Liver (tissue), 9 donors: ENCODE measurements around the gene URGCP. TPM values are rescaled to one million over a fixed set of nuclear protein-coding genes. Genes with fewer than 3 reads are reported as not detected.

Experiments used
- DNase-seq: peaks from one replicate; pipeline ENCODE4 v3.0.0-alpha.2; 2017; ENCODE audit warnings: low spot score
- H3K27ac ChIP-seq, 2 donors: one replicate each; pipeline ENCODE4 v1.7.0; 2013; ENCODE audit warnings: inconsistent platforms in 2 of 2, low read length in 2 of 2, control low read depth in 1 of 2, low read depth in 1 of 2, mild to moderate bottlenecking in 1 of 2
- H3K27me3 ChIP-seq, 4 donors: one replicate each; pipeline versions ENCODE4 v1.6.1 to v1.7.0; 2013; ENCODE audit warnings: low read length in 3 of 4, inconsistent platforms in 1 of 4, mild to moderate bottlenecking in 1 of 4, moderate library complexity in 1 of 4; ENCODE audit not compliant: control insufficient read depth in 4 of 4, insufficient read depth in 4 of 4
- H3K36me3 ChIP-seq, 4 donors: one replicate each; pipeline versions ENCODE4 v1.6.1 to v1.7.0; 2013; ENCODE audit warnings: low read length in 3 of 4, mild to moderate bottlenecking in 3 of 4, low read depth in 1 of 4, moderate library complexity in 1 of 4; ENCODE audit not compliant: control insufficient read depth in 4 of 4, insufficient read depth in 3 of 4
- H3K4me1 ChIP-seq, 4 donors: one replicate each; pipeline versions ENCODE4 v1.6.1 to v1.7.0; 2013; ENCODE audit warnings: low read length in 3 of 4, mild to moderate bottlenecking in 3 of 4, moderate library complexity in 1 of 4; ENCODE audit not compliant: control insufficient read depth in 4 of 4, insufficient read depth in 4 of 4
- H3K4me3 ChIP-seq, 3 donors: one replicate each; pipeline versions ENCODE4 v1.6.1 to v1.7.0; 2013; ENCODE audit warnings: low read length in 3 of 3, control low read depth in 1 of 3, low read depth in 1 of 3, mild to moderate bottlenecking in 1 of 3
- H3K9ac ChIP-seq, 2 donors: one replicate each; pipeline ENCODE4 v1.7.0; 2013; ENCODE audit warnings: low read length in 2 of 2, mild to moderate bottlenecking in 2 of 2, moderate library complexity in 2 of 2, control low read depth in 1 of 2, low read depth in 1 of 2
- H3K9me3 ChIP-seq, 4 donors: one replicate each; pipeline versions ENCODE4 v1.6.1 to v1.7.0; 2013; ENCODE audit warnings: low read length in 3 of 4; ENCODE audit not compliant: control insufficient read depth in 4 of 4
- EGR1 ChIP-seq, 2 donors: IDR thresholded peaks; 2 replicates each; pipeline ENCODE4 v1.6.1; 2016 to 2018; ENCODE audit warnings: antibody characterized with exemption in 2 of 2, low read depth in 2 of 2
- FOXA1 ChIP-seq: IDR thresholded peaks from 2 replicates; pipeline ENCODE4 v1.6.1; 2016; ENCODE audit warnings: antibody characterized with exemption
- FOXA2 ChIP-seq: IDR thresholded peaks from 2 replicates; pipeline ENCODE4 v1.6.1; 2016; ENCODE audit warnings: antibody characterized with exemption
- GABPA ChIP-seq, 2 donors: IDR thresholded peaks in 1 of 2; conservative IDR thresholded peaks in 1 of 2; 2 replicates each; pipeline ENCODE4 v1.6.1; 2016; ENCODE audit warnings: antibody characterized with exemption in 2 of 2, mild to moderate bottlenecking in 1 of 2, moderate library complexity in 1 of 2
- HNF4A ChIP-seq, 2 donors: conservative IDR thresholded peaks; 2 replicates each; pipeline ENCODE4 v1.6.1; 2016; ENCODE audit warnings: antibody characterized with exemption in 2 of 2, mild to moderate bottlenecking in 2 of 2
- HNF4G ChIP-seq: IDR thresholded peaks from 2 replicates; pipeline ENCODE4 v1.6.1; 2016; ENCODE audit warnings: antibody characterized with exemption
- JUND ChIP-seq, 2 donors: IDR thresholded peaks; 2 replicates each; pipeline ENCODE4 v1.6.1; 2016; ENCODE audit warnings: antibody characterized with exemption in 2 of 2
- MAX ChIP-seq: IDR thresholded peaks from 2 replicates; pipeline ENCODE4 v1.6.1; 2016; ENCODE audit warnings: antibody characterized with exemption
- NR2F2 ChIP-seq: IDR thresholded peaks from 2 replicates; pipeline ENCODE4 v1.6.1; 2016; ENCODE audit warnings: antibody characterized with exemption
- RAD21 ChIP-seq, 2 donors: IDR thresholded peaks; 2 replicates each; pipeline ENCODE4 v1.6.1; 2016; ENCODE audit warnings: antibody characterized with exemption in 2 of 2, mild to moderate bottlenecking in 2 of 2
- REST ChIP-seq: IDR thresholded peaks from 2 replicates; pipeline ENCODE4 v1.6.1; 2016; ENCODE audit warnings: antibody characterized with exemption, mild to moderate bottlenecking
- RXRA ChIP-seq, 2 donors: IDR thresholded peaks; 2 replicates each; pipeline ENCODE4 v1.6.1; 2017 to 2018; ENCODE audit warnings: antibody characterized with exemption in 2 of 2, mild to moderate bottlenecking in 1 of 2
- SP1 ChIP-seq: IDR thresholded peaks from 2 replicates; pipeline ENCODE4 v1.6.1; 2018; ENCODE audit warnings: antibody characterized with exemption, mild to moderate bottlenecking
- TAF1 ChIP-seq: conservative IDR thresholded peaks from 2 replicates; pipeline ENCODE4 v1.6.1; 2016; ENCODE audit warnings: antibody characterized with exemption, mild to moderate bottlenecking
- YY1 ChIP-seq: IDR thresholded peaks from 2 replicates; pipeline ENCODE4 v1.6.1; 2016; ENCODE audit warnings: antibody characterized with exemption, mild to moderate bottlenecking
- WGBS: extraction: QIAGEN DNeasy Blood & Tissue Kit; methylation state at CpG from one replicate; pipeline ENCODE4 v1.1.7; 2013; 5-methylcytosine and 5-hydroxymethylcytosine counted together
- polyA plus RNA-seq, 2 donors: library from polyadenylated mRNA; stranded (reverse) in 1 of 2; unstranded in 1 of 2; fragments of 200-250 nt in 1 of 2; fragments of >200 nt in 1 of 2; fragmentation: Nextera tagmentation in 1 of 2; extraction: Ambion mirVana in 1 of 2; gene quantifications; one replicate each; pipeline versions ENCODE4 v1.2.1 to v1.2.3, GENCODE V29; 2013 to 2015
- total RNA-seq, 2 donors: library from RNA; depleted of rRNA; stranded (reverse); fragments of >200 nt; gene quantifications; one replicate each; pipeline ENCODE4 v1.2.3, GENCODE V29; 2014
- TF ChIP-seq, protein P1 (sequence below): fragments of 150-350 bp; IDR thresholded peaks from 2 replicates; pipeline ENCODE4 v1.5.1; 2017; ENCODE audit warnings: improper control_type of control experiment, low read depth, low read length; ENCODE audit not compliant: missing input control
- TF ChIP-seq, protein P2 (sequence below): IDR thresholded peaks from 2 replicates; pipeline ENCODE4 v1.6.1; 2016; ENCODE audit warnings: antibody characterized with exemption
- TF ChIP-seq, protein P3 (sequence below): IDR thresholded peaks from 2 replicates; pipeline ENCODE4 v1.6.1; 2016; ENCODE audit warnings: antibody characterized with exemption
- donor health status: healthy.
- donor health status: healthy.
- donor health status: healthy.
- donor health status: healthy.
- donor health status: healthy.

URGCP gene
- total and polyA plus RNA-seq, 4 donors: 7.2 to 28.4 (median 13.0) TPM

DNA sequence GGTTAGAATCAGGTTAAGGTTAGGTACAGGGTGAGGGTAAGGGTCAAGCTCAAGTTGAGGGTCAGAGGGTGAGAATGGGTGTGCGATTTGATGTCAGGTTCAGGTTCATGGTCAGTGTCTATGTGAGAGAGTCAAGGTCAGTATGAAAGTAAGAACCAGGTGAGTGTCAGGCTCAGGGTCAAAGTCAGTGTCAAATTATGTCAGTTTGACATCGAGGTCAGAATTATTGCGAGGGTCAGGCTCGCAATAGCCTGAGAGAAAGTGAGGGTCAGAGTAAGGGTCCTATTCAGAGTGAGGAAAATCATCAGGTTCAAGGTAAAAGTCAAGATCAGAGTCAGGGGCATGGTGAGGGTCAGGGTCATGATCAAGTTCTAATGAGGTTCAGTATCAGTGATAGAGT is 50.1 kb downstream of the URGCP start:
- 88% methylated on average over 4 of the region's 4 CpGs for WGBS
- H3K9ac ChIP-seq: no peak overlapping the region
- no peaks in the 10 kb centered on the region for H3K36me3 ChIP-seq
- no peak overlapping the region for H3K27ac ChIP-seq
- DNase-seq: no peak
- no peaks in the 10 kb centered on the region for H3K27me3 ChIP-seq
- no peak overlapping the region for H3K4me3 ChIP-seq
- no peaks in the 10 kb centered on the region for H3K4me1 ChIP-seq
- no peak for TF ChIP-seq RXRA (IDR thresholded peaks at IDR 0.05)
- TF ChIP-seq JUND (IDR thresholded peaks at IDR 0.05): no peak
- TF ChIP-seq, protein P1, sequence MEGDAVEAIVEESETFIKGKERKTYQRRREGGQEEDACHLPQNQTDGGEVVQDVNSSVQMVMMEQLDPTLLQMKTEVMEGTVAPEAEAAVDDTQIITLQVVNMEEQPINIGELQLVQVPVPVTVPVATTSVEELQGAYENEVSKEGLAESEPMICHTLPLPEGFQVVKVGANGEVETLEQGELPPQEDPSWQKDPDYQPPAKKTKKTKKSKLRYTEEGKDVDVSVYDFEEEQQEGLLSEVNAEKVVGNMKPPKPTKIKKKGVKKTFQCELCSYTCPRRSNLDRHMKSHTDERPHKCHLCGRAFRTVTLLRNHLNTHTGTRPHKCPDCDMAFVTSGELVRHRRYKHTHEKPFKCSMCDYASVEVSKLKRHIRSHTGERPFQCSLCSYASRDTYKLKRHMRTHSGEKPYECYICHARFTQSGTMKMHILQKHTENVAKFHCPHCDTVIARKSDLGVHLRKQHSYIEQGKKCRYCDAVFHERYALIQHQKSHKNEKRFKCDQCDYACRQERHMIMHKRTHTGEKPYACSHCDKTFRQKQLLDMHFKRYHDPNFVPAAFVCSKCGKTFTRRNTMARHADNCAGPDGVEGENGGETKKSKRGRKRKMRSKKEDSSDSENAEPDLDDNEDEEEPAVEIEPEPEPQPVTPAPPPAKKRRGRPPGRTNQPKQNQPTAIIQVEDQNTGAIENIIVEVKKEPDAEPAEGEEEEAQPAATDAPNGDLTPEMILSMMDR: no peak
- no peak for TF ChIP-seq MAX
- no peaks in the 10 kb centered on the region for H3K9me3 ChIP-seq

DNA sequence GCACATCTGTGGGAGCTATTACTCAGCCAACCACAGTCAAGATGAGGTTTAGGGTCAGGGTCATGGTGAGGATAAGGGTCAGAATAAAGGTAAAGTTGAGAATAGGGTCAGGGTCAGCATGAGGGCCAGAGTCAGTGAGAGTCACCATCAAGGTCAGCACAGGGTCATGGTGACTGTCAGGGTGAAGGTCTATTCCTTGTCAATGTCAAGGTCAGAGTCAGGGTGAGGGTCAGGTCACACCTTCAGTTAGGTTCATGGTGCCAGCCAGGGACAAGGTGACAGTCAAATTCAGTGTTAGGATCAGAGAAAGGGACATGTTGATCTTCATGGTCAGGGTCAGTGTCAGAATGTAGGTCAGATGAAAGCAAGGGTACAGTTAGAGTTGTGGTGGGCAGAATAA is 51.2 kb downstream of the URGCP start:
- no peak for DNase-seq
- no peak for TF ChIP-seq REST
- TF ChIP-seq, protein P2, sequence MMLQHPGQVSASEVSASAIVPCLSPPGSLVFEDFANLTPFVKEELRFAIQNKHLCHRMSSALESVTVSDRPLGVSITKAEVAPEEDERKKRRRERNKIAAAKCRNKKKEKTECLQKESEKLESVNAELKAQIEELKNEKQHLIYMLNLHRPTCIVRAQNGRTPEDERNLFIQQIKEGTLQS: no peak
- TF ChIP-seq HNF4A (conservative IDR thresholded peaks at IDR 0.05): no peak
- TF ChIP-seq, protein P1: no peak
- TF ChIP-seq GABPA (IDR thresholded peaks at IDR 0.05 in 1 of 2, conservative IDR thresholded peaks at IDR 0.05 in 1 of 2): no peak
- TF ChIP-seq RXRA (IDR thresholded peaks at IDR 0.05): no peak
- TF ChIP-seq HNF4G: no peak
- TF ChIP-seq FOXA1: no peak
- no peak for TF ChIP-seq FOXA2
- no peak for TF ChIP-seq EGR1 (IDR thresholded peaks at IDR 0.05; ENCODE audit: low read depth in 2 of 2)
- TF ChIP-seq TAF1: no peak
- no peak for TF ChIP-seq MAX
- no peak for TF ChIP-seq RAD21 (IDR thresholded peaks at IDR 0.05)
- no peak for TF ChIP-seq JUND (IDR thresholded peaks at IDR 0.05)
- TF ChIP-seq NR2F2: no peak
- no peak for TF ChIP-seq SP1
- TF ChIP-seq YY1: no peak
- TF ChIP-seq, protein P3, sequence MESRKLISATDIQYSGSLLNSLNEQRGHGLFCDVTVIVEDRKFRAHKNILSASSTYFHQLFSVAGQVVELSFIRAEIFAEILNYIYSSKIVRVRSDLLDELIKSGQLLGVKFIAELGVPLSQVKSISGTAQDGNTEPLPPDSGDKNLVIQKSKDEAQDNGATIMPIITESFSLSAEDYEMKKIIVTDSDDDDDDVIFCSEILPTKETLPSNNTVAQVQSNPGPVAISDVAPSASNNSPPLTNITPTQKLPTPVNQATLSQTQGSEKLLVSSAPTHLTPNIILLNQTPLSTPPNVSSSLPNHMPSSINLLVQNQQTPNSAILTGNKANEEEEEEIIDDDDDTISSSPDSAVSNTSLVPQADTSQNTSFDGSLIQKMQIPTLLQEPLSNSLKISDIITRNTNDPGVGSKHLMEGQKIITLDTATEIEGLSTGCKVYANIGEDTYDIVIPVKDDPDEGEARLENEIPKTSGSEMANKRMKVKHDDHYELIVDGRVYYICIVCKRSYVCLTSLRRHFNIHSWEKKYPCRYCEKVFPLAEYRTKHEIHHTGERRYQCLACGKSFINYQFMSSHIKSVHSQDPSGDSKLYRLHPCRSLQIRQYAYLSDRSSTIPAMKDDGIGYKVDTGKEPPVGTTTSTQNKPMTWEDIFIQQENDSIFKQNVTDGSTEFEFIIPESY: no peak
- no peaks in the 10 kb centered on the region for H3K9me3 ChIP-seq
- H3K4me1 ChIP-seq: no peaks in the 10 kb centered on the region
- no peaks in the 10 kb centered on the region for H3K27me3 ChIP-seq
- no peaks in the 10 kb centered on the region for H3K36me3 ChIP-seq
- H3K9ac ChIP-seq: no peak overlapping the region
- H3K4me3 ChIP-seq: no peak overlapping the region
- no peak overlapping the region for H3K27ac ChIP-seq
